Vagina (tissue), 2 donors: ENCODE results near the gene HOXB4. TPM values are rescaled to one million over a fixed set of nuclear protein-coding genes. Genes with fewer than 3 reads are reported as not detected.
A peak's percentile ranks its signal among the peaks of the same experiment; 100 is the strongest.

Source experiments
- DNase-seq, 2 donors: peaks; one replicate each; pipeline ENCODE4 v3.0.0-alpha.2; 2017; ENCODE audit errors: extremely low spot score in 2 of 2
- H3K27ac ChIP-seq: fragments of 200-600 bp; sonication (generic); one replicate; pipeline ENCODE4 v1.5.1; 2019
- H3K27me3 ChIP-seq: fragments of 200-600 bp; sonication (generic); one replicate; pipeline ENCODE4 v1.5.1; 2019
- H3K36me3 ChIP-seq, 2 donors: fragments of 200-600 bp; sonication (generic); one replicate each; pipeline ENCODE4 v1.5.1; 2017 to 2019
- H3K4me1 ChIP-seq: fragments of 200-600 bp; sonication (generic); one replicate; pipeline ENCODE4 v1.5.1; 2019
- H3K4me3 ChIP-seq, 2 donors: fragments of 200-600 bp; sonication (generic); 1 replicate in 1 of 2; 2 replicates in 1 of 2; pipeline ENCODE4 v1.5.1; 2016 to 2019
- H3K9me3 ChIP-seq: fragments of 200-600 bp; sonication (generic); one replicate; pipeline ENCODE4 v1.5.1; 2019
- CTCF ChIP-seq, 3 experiments: fragments of 450-650 bp in 2 of 3; fragments of 200-600 bp in 1 of 3; sonication (generic) in 1 of 3; IDR thresholded peaks; one replicate each; pipeline ENCODE4 v1.5.1; 2017 to 2019; ENCODE audit warnings: antibody characterized with exemption in 3 of 3, mild to moderate bottlenecking in 2 of 3, moderate library complexity in 2 of 3
- POLR2A ChIP-seq, 2 donors: fragments of 450-650 bp; IDR thresholded peaks; one replicate each; pipeline ENCODE4 v1.6.1; 2017; ENCODE audit warnings: antibody characterized with exemption in 2 of 2, mild to moderate bottlenecking in 2 of 2, moderate library complexity in 2 of 2
- POLR2AphosphoS5 ChIP-seq, 2 donors: sonication (generic); formaldehyde crosslinking; IDR thresholded peaks; one replicate each; pipeline ENCODE4 v1.9.0; 2017; ENCODE audit warnings: antibody characterized with exemption in 2 of 2, mild to moderate bottlenecking in 2 of 2, low read depth in 1 of 2; ENCODE audit not compliant: insufficient read depth in 1 of 2
- intact Hi-C: fragments of 100-400 bp; cut with DNase I; formaldehyde crosslinking; loops from one replicate; pipeline ENCODE4 v1.15.1; 2023
- total RNA-seq: library from RNA; depleted of rRNA; stranded (reverse); fragments of >200 nt; gene quantifications from one replicate; pipeline ENCODE4 v1.2.3, GENCODE V29; 2016

HOXB4 gene
- total RNA-seq, 1 donor from 2014 or later, result 1.5 TPM

- intact Hi-C loops, result no loop called here
- Histone ChIP-seq H3K9me3 (no peaks in the 10 kb centered on the region), H3K4me1 (peaks cover 34% of the 10 kb centered on the region), H3K27me3 (no peaks in the 10 kb centered on the region), H3K27ac (peak overlapping the region; percentile 70), H3K36me3 (no peaks in the 10 kb centered on the region), H3K4me3 (peak overlapping the region; percentile 6 to 17)
- no peak for DNase-seq
- TF ChIP-seq POLR2A (IDR thresholded peaks at IDR 0.05) (no peak), POLR2AphosphoS5 (IDR thresholded peaks at IDR 0.05; ENCODE audit: insufficient read depth in 1 of 2, low read depth in 1 of 2) (no peak), CTCF (IDR thresholded peaks at IDR 0.05) (no peak)
Measured at GRCh38 chr17:48546924-48547807, 31.0 kb downstream of the HOXB4 start.

GRCh38 chr17:48546137-48546923 is 31.8 kb downstream of the HOXB4 start:
- no peaks in the 10 kb centered on the region for H3K27me3 ChIP-seq
- no peak for TF ChIP-seq POLR2AphosphoS5 (IDR thresholded peaks at IDR 0.05; ENCODE audit: insufficient read depth in 1 of 2, low read depth in 1 of 2)
- no peak for TF ChIP-seq CTCF (IDR thresholded peaks at IDR 0.05)
- no peak for TF ChIP-seq POLR2A (IDR thresholded peaks at IDR 0.05)
- H3K4me3 ChIP-seq, result peak overlapping the region; percentile 6 to 17
- peak overlapping the region; percentile 70 for H3K27ac ChIP-seq
- peaks cover 40% of the 10 kb centered on the region for H3K4me1 ChIP-seq
- no peaks in the 10 kb centered on the region for H3K9me3 ChIP-seq
- no peak for DNase-seq
- H3K36me3 ChIP-seq, result no peaks in the 10 kb centered on the region
- intact Hi-C loops, result no loop called here

- Histone ChIP-seq H3K27me3 (no peaks in the 10 kb centered on the region), H3K4me3 (no peak overlapping the region), H3K4me1 (peaks cover 47% of the 10 kb centered on the region), H3K27ac (peak overlapping the region; percentile 95), H3K9me3 (no peaks in the 10 kb centered on the region), H3K36me3 (no peaks in the 10 kb centered on the region)
- no peak for DNase-seq
- intact Hi-C loops, result no loop called here
- TF ChIP-seq POLR2AphosphoS5 (IDR thresholded peaks at IDR 0.05; ENCODE audit: insufficient read depth in 1 of 2, low read depth in 1 of 2), result no peak
- TF ChIP-seq POLR2A (IDR thresholded peaks at IDR 0.05), result no peak
- TF ChIP-seq CTCF (IDR thresholded peaks at IDR 0.05), result no peak
Measured at GRCh38 chr17:48545539-48545938, 32.6 kb downstream of the HOXB4 start.

GRCh38 chr17:48545022-48545375 is 33.2 kb downstream of the HOXB4 start, which contains the start of gene HOXB2:
TSS of gene HOXB2 (minus strand) at chr17:48545109. CDS start at chr17:48544911, 198 bp downstream.
- intact Hi-C loops, result no loop called here
- no peak for DNase-seq
- no peaks in the 10 kb centered on the region for H3K36me3 ChIP-seq
- peaks cover 47% of the 10 kb centered on the region for H3K4me1 ChIP-seq
- TF ChIP-seq POLR2A (IDR thresholded peaks at IDR 0.05), result no peak
- no peak for TF ChIP-seq CTCF (IDR thresholded peaks at IDR 0.05)
- TF ChIP-seq POLR2AphosphoS5 (IDR thresholded peaks at IDR 0.05; ENCODE audit: insufficient read depth in 1 of 2, low read depth in 1 of 2), result no peak
- H3K4me3 ChIP-seq, result peak within 1 kb of the TSS; percentile 65 to 71
- H3K9me3 ChIP-seq, result no peaks in the 10 kb centered on the region
- peak within 1 kb of the TSS; percentile 95 for H3K27ac ChIP-seq
- H3K27me3 ChIP-seq, result no peaks in the 10 kb centered on the region
